H9 (cell line): ENCODE measurements around the gene ASPRV1. TPM values are rescaled to one million over a fixed set of nuclear protein-coding genes. Genes with fewer than 3 reads are reported as not detected.

ENCODE experiments used
- DNase-seq: peaks from one replicate; pipeline ENCODE4 v3.0.0-alpha.2; 2017
- H2AFZ ChIP-seq: one replicate; pipeline ENCODE4 v1.6.1; 2013; ENCODE audit warnings: mild to moderate bottlenecking, low read length, control low read depth, moderate library complexity
- H2AK5ac ChIP-seq: 2 replicates; pipeline ENCODE4 v1.6.1; 2013; ENCODE audit warnings: low read length, control low read depth, mixed read lengths; ENCODE audit not compliant: insufficient read length
- H2BK120ac ChIP-seq: one replicate; pipeline ENCODE4 v1.6.1; 2013; ENCODE audit warnings: low read depth, mild to moderate bottlenecking, low read length, control low read depth, inconsistent platforms; ENCODE audit not compliant: poor library complexity, severe bottlenecking
- H2BK12ac ChIP-seq: 2 replicates; pipeline ENCODE4 v1.6.1; 2013; ENCODE audit warnings: low read length, control low read depth, mixed read lengths, low read depth; ENCODE audit not compliant: insufficient read length
- H2BK15ac ChIP-seq: 2 replicates; pipeline ENCODE4 v1.6.1; 2013; ENCODE audit warnings: low read depth, low read length, control low read depth
- H2BK20ac ChIP-seq: one replicate; pipeline ENCODE4 v1.6.1; 2013; ENCODE audit warnings: low read depth, mild to moderate bottlenecking, low read length, control low read depth, inconsistent platforms; ENCODE audit not compliant: poor library complexity, severe bottlenecking
- H2BK5ac ChIP-seq: 2 replicates; pipeline ENCODE4 v1.6.1; 2013; ENCODE audit warnings: low read length, control low read depth, mixed read lengths; ENCODE audit not compliant: insufficient read length
- H3K14ac ChIP-seq: 2 replicates; pipeline ENCODE4 v1.6.1; 2013; ENCODE audit warnings: low read length, control low read depth; ENCODE audit not compliant: insufficient read depth
- H3K18ac ChIP-seq: 2 replicates; pipeline ENCODE4 v1.6.1; 2013; ENCODE audit warnings: low read depth, mild to moderate bottlenecking, mixed read lengths, low read length, control low read depth; ENCODE audit not compliant: insufficient read length
- H3K23ac ChIP-seq: 2 replicates; pipeline ENCODE4 v1.6.1; 2013; ENCODE audit warnings: low read length, control low read depth, mixed read lengths, low read depth; ENCODE audit not compliant: insufficient read length
- H3K23me2 ChIP-seq: 2 replicates; pipeline ENCODE4 v1.6.1; 2013; ENCODE audit warnings: low read depth, mild to moderate bottlenecking, mixed read lengths, low read length, control low read depth; ENCODE audit not compliant: insufficient read length, poor library complexity, severe bottlenecking
- H3K27ac ChIP-seq: 2 replicates; pipeline ENCODE4 v1.5.1; 2013; ENCODE audit warnings: low read length, control low read depth, mixed read lengths, low read depth; ENCODE audit not compliant: insufficient read length
- H3K27me3 ChIP-seq: 2 replicates; pipeline ENCODE4 v1.6.1; 2013; ENCODE audit warnings: low read length, control low read depth, inconsistent platforms; ENCODE audit not compliant: insufficient read depth
- H3K4ac ChIP-seq: 2 replicates; pipeline ENCODE4 v1.6.1; 2013; ENCODE audit warnings: low read depth, mild to moderate bottlenecking, control low read depth, inconsistent platforms, low read length, moderate library complexity
- H3K4me1 ChIP-seq: 2 replicates; pipeline ENCODE4 v1.6.1; 2013; ENCODE audit warnings: low read length, control low read depth, inconsistent platforms; ENCODE audit not compliant: insufficient read depth
- H3K4me2 ChIP-seq: 2 replicates; pipeline ENCODE4 v1.6.1; 2013; ENCODE audit warnings: low read length, control low read depth, mixed read lengths; ENCODE audit not compliant: insufficient read length, insufficient read depth
- H3K56ac ChIP-seq: 2 replicates; pipeline ENCODE4 v1.6.1; 2013; ENCODE audit warnings: low read depth, mild to moderate bottlenecking, mixed read lengths, low read length, control low read depth; ENCODE audit not compliant: insufficient read length
- H3K79me1 ChIP-seq: 2 replicates; pipeline ENCODE4 v1.6.1; 2013; ENCODE audit warnings: low read depth, mild to moderate bottlenecking, moderate library complexity, low read length, control low read depth, inconsistent platforms; ENCODE audit not compliant: insufficient read depth, poor library complexity, severe bottlenecking
- H3K79me2 ChIP-seq: 2 replicates; pipeline ENCODE4 v1.6.1; 2013; ENCODE audit warnings: low read length, control low read depth, inconsistent platforms; ENCODE audit not compliant: insufficient read depth
- H3K9ac ChIP-seq: 2 replicates; pipeline ENCODE4 v1.6.1; 2013; ENCODE audit warnings: low read length, control low read depth, mixed read lengths; ENCODE audit not compliant: insufficient read length; ENCODE audit errors: extremely low read depth
- H3K9me3 ChIP-seq: one replicate; pipeline ENCODE4 v1.6.1; 2013; ENCODE audit warnings: low read depth, low read length, inconsistent platforms; ENCODE audit not compliant: control insufficient read depth
- H3T11ph ChIP-seq: one replicate; pipeline ENCODE4 v1.6.1; 2013; ENCODE audit warnings: mild to moderate bottlenecking, low read length, control low read depth, inconsistent platforms
- H4K20me1 ChIP-seq: one replicate; pipeline ENCODE4 v1.6.1; 2013; ENCODE audit not compliant: control insufficient read depth, insufficient read length, insufficient read depth
- H4K5ac ChIP-seq: 2 replicates; pipeline ENCODE4 v1.6.1; 2013; ENCODE audit warnings: low read depth, mild to moderate bottlenecking, mixed read lengths, low read length, control low read depth; ENCODE audit not compliant: insufficient read length
- H4K8ac ChIP-seq: replicated peaks from 2 replicates; pipeline ENCODE4 v1.6.1; 2013; ENCODE audit warnings: low read length, control low read depth, mixed read lengths, low read depth; ENCODE audit not compliant: insufficient read length
- H4K91ac ChIP-seq: 2 replicates; pipeline ENCODE4 v1.6.1; 2013; ENCODE audit warnings: low read depth, mild to moderate bottlenecking, moderate library complexity, mixed read lengths, low read length, control low read depth; ENCODE audit not compliant: insufficient read length
- H3K27ac Mint-ChIP-seq, 3 experiments: 2 replicates in 2 of 3; 3 replicates in 1 of 3; pipeline ENCODE4 v1.8.0; 2020 to 2021; ENCODE audit warnings: mixed read lengths in 3 of 3, mild to moderate bottlenecking in 1 of 3, moderate library complexity in 1 of 3
- H3K27me3 Mint-ChIP-seq: 2 replicates; pipeline ENCODE4 v1.8.0; 2021; ENCODE audit warnings: low read depth, mild to moderate bottlenecking, moderate library complexity, mixed read lengths
- H3K36me3 Mint-ChIP-seq, 3 experiments: 2 replicates in 2 of 3; 3 replicates in 1 of 3; pipeline ENCODE4 v1.8.0; 2020 to 2021; ENCODE audit warnings: low read depth in 3 of 3, mixed read lengths in 3 of 3; ENCODE audit not compliant: insufficient read depth in 1 of 3
- H3K4me1 Mint-ChIP-seq, 2 experiments: 2 replicates each; pipeline ENCODE4 v1.8.0; 2020; ENCODE audit warnings: mixed read lengths in 2 of 2
- H3K4me3 Mint-ChIP-seq, 2 experiments: 2 replicates in 1 of 2; 3 replicates in 1 of 2; pipeline ENCODE4 v1.8.0; 2020 to 2021; ENCODE audit warnings: mild to moderate bottlenecking in 2 of 2, mixed read lengths in 2 of 2, moderate library complexity in 1 of 2
- H3K9me3 Mint-ChIP-seq, 2 experiments: 2 replicates in 1 of 2; 3 replicates in 1 of 2; pipeline ENCODE4 v1.8.0; 2020; ENCODE audit warnings: mild to moderate bottlenecking in 2 of 2, mixed read lengths in 2 of 2, moderate library complexity in 1 of 2
- WGBS: extraction: QIAGEN DNeasy Blood & Tissue Kit; methylation state at CpG from one replicate; pipeline ENCODE4 v1.1.7; 2013; ENCODE audit warnings: missing lambda C conversion rate, low lambda C conversion rate, mixed read lengths; ENCODE audit not compliant: insufficient read length; ENCODE audit errors: extremely low coverage; 5-methylcytosine and 5-hydroxymethylcytosine counted together
- total RNA-seq: library from RNA; stranded (reverse); gene quantifications from 2 replicates; pipeline ENCODE4 v1.2.1, GENCODE V29; 2021
- TF ChIP-seq, protein P1 (sequence below): fragments of 200-600 bp; sonication (generic); conservative IDR thresholded peaks from 3 replicates; pipeline ENCODE4 v1.8.0; 2021; ENCODE audit warnings: antibody characterized with exemption, mild to moderate bottlenecking

Gene ASPRV1
- total RNA-seq, 1 experiment from 2014 or later = 0.57 TPM

DNA sequence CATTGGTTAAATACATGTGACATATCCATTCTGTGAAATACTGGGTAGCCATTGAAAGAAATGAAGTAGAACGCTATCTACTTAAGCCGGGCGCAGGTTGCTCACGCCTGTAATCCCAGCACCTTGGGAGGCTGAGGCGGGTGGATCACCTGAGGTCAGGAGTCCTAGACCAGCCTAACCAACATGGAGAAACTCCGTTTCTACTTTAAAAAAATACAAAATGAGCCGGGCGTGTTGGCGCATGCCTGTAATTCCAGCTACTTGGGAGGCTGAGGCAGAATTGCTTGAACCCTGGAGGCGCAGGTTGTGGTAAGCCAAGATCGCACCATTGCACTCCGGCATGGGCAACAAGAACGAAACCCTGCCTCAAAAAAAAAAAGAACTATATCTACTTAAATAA, 45.7 kb upstream of the ASPRV1 start:
- Histone ChIP-seq H3K14ac (no peak overlapping the region), H4K20me1 (no peaks in the 10 kb centered on the region), H3K4ac (no peak overlapping the region), H2AK5ac (no peak overlapping the region), H3K9me3 (no peaks in the 10 kb centered on the region), H2BK20ac (no peak overlapping the region), H2BK12ac (no peak overlapping the region), H2AFZ (no peak overlapping the region), H3K79me2 (no peaks in the 10 kb centered on the region), H3K56ac (no peak overlapping the region), H3T11ph (no peak overlapping the region), H3K4me1 (peaks cover 6% of the 10 kb centered on the region; the same call in 1 of the 2 replicates), H3K23ac (no peak overlapping the region), H2BK120ac (no peak overlapping the region), H4K91ac (no peak overlapping the region), H3K79me1 (no peaks in the 10 kb centered on the region), H3K9ac (no peak overlapping the region), H3K27ac (no peak overlapping the region), H4K8ac (no peak overlapping the region), H2BK5ac (no peak overlapping the region), H3K27me3 (no peaks in the 10 kb centered on the region), H3K18ac (no peak overlapping the region), H2BK15ac (no peak overlapping the region), H3K23me2 (no peaks in the 10 kb centered on the region), H4K5ac (no peak overlapping the region), H3K4me2 (no peak overlapping the region)
- Mint-ChIP-seq H3K9me3 (no peaks in the 10 kb centered on the region), H3K4me3 (no peak overlapping the region), H3K27ac (no peak overlapping the region), H3K4me1 (peaks cover 30 to 35% of the 10 kb centered on the region in 2 experiments), H3K27me3 (no peaks in the 10 kb centered on the region), H3K36me3 (peaks cover 0 to 2% (median 0%) of the 10 kb centered on the region in 3 experiments; a peak in 1 of 7 replicates)
- DNase-seq = no peak
- TF ChIP-seq, protein P1, sequence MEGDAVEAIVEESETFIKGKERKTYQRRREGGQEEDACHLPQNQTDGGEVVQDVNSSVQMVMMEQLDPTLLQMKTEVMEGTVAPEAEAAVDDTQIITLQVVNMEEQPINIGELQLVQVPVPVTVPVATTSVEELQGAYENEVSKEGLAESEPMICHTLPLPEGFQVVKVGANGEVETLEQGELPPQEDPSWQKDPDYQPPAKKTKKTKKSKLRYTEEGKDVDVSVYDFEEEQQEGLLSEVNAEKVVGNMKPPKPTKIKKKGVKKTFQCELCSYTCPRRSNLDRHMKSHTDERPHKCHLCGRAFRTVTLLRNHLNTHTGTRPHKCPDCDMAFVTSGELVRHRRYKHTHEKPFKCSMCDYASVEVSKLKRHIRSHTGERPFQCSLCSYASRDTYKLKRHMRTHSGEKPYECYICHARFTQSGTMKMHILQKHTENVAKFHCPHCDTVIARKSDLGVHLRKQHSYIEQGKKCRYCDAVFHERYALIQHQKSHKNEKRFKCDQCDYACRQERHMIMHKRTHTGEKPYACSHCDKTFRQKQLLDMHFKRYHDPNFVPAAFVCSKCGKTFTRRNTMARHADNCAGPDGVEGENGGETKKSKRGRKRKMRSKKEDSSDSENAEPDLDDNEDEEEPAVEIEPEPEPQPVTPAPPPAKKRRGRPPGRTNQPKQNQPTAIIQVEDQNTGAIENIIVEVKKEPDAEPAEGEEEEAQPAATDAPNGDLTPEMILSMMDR = no peak
- no CpG with 5 or more reads among the region's 13 CpGs for WGBS
